Fibroblast of villous mesenchyme (primary cell): Measurements from ENCODE around the gene GPR50. TPM values are rescaled to one million over a fixed set of nuclear protein-coding genes. Genes with fewer than 3 reads are reported as not detected.

ENCODE experiments used
- DNase-seq: peaks from one replicate; pipeline ENCODE4 v3.0.0-alpha.2; 2010; ENCODE audit warnings: low read depth
- H3K4me3 ChIP-seq: 2 replicates; pipeline ENCODE4 v1.5.1; 2011; ENCODE audit warnings: low read depth, mild to moderate bottlenecking, low read length
- total RNA-seq: library from RNA; depleted of rRNA; stranded (reverse); fragments of >200 nt; gene quantifications from 2 replicates; pipeline ENCODE4 v1.2.3, GENCODE V29; 2012
- TF ChIP-seq, protein P1 (sequence below): IDR thresholded peaks from 2 replicates; pipeline ENCODE4 v1.5.1; 2012; ENCODE audit warnings: low read depth, mild to moderate bottlenecking, low read length; ENCODE audit not compliant: insufficient read depth

The GPR50 gene
- total RNA-seq, 1 donor = not detected

DNA sequence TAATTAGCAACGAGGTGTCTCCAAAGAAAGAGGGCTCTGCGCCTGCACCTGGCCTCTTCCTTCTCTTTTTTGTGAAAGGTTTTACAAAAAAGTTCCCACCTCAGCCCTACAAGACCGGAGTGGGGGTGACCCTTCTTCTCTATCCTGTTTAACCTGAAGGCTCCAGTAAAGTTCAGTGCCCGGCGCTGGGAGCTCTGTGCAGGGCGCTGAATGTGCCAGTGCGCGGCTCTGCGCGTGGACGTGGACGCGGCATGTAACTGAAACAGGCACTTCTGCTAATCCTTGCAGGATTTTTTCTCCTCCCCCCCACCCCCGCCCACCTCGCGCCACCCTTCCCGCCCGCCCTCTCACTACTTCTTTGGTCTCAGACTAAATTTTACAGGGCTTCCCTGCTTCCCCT, 2.4 kb downstream of the GPR50 start:
- H3K4me3 ChIP-seq = no peak overlapping the region
- TF ChIP-seq, protein P1, sequence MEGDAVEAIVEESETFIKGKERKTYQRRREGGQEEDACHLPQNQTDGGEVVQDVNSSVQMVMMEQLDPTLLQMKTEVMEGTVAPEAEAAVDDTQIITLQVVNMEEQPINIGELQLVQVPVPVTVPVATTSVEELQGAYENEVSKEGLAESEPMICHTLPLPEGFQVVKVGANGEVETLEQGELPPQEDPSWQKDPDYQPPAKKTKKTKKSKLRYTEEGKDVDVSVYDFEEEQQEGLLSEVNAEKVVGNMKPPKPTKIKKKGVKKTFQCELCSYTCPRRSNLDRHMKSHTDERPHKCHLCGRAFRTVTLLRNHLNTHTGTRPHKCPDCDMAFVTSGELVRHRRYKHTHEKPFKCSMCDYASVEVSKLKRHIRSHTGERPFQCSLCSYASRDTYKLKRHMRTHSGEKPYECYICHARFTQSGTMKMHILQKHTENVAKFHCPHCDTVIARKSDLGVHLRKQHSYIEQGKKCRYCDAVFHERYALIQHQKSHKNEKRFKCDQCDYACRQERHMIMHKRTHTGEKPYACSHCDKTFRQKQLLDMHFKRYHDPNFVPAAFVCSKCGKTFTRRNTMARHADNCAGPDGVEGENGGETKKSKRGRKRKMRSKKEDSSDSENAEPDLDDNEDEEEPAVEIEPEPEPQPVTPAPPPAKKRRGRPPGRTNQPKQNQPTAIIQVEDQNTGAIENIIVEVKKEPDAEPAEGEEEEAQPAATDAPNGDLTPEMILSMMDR = no peak
- no peak for DNase-seq

DNA sequence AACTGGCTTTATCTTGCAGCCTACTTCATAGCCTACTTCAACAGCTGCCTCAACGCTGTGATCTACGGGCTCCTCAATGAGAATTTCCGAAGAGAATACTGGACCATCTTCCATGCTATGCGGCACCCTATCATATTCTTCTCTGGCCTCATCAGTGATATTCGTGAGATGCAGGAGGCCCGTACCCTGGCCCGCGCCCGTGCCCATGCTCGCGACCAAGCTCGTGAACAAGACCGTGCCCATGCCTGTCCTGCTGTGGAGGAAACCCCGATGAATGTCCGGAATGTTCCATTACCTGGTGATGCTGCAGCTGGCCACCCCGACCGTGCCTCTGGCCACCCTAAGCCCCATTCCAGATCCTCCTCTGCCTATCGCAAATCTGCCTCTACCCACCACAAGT, 4.0 kb downstream of the GPR50 start:
- TF ChIP-seq, protein P1 = no peak
- no peak for DNase-seq
- H3K4me3 ChIP-seq = no peak overlapping the region

DNA sequence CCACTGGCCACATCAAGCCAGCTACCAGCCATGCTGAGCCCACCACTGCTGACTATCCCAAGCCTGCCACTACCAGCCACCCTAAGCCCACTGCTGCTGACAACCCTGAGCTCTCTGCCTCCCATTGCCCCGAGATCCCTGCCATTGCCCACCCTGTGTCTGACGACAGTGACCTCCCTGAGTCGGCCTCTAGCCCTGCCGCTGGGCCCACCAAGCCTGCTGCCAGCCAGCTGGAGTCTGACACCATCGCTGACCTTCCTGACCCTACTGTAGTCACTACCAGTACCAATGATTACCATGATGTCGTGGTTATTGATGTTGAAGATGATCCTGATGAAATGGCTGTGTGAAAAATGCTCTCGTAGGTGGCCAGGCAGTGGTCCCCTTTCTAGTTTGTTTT, 4.7 kb downstream of the GPR50 start:
- TF ChIP-seq, protein P1 = no peak
- DNase-seq = no peak
- no peak overlapping the region for H3K4me3 ChIP-seq

DNA sequence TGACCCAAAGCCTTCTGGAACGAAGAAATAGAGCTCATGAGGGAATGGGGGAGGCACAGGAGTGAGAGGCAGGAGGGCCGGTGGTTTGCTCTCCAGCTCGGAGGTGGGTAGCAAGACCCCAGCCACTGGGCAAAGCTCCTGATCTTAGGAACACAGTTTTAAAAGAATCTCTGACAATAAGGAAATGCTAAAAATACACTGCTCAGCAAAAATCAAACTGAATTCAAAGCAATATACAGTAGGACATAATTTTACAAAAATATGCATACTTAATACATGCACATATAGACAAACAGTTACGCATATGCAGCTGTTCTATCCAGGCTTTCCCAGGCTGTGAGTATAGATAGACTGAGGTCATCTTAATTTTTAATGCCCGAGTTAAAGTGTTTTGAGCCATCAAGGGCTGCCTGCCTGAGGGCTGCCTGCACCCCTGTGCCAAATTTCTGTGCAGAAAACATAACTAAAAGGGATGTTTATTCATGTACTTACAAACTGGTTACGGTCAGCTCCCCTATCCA, 6.9 kb downstream of the GPR50 start:
- DNase-seq = no peak
- H3K4me3 ChIP-seq = no peak overlapping the region
- TF ChIP-seq, protein P1 = no peak

DNA sequence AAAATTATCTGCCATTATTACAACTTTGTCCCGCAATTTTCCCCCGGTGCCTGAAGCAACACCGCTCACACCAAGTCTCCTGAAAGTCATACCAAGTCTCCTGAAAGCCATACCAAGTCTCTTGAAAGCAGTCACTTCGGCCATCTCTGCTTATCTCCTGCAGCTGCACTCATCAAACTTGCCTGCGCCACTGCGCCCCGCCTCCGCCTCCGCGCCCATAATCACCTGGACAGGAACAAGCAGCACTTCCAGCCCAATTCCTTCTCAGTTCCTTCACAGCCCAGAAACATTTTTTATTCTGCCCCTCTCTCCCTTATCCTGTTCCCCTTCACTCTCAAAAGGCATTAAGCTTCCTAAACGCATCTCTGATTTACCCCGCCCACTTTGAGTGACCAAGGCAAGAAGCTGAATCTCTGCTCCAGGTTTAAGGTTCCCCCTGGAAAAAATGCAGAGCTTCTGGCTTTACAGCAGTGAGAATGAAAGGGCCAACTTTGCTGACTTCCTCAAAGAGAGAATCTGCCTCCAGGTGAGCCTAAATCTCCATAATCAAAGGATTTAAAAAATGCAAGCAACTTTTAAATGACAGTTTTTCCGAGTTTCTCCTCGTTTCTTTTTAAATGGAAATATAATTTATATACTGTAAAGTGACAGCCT, 7.7 kb downstream of the GPR50 start:
- TF ChIP-seq, protein P1 = no peak
- H3K4me3 ChIP-seq = no peak overlapping the region
- no peak for DNase-seq

DNA sequence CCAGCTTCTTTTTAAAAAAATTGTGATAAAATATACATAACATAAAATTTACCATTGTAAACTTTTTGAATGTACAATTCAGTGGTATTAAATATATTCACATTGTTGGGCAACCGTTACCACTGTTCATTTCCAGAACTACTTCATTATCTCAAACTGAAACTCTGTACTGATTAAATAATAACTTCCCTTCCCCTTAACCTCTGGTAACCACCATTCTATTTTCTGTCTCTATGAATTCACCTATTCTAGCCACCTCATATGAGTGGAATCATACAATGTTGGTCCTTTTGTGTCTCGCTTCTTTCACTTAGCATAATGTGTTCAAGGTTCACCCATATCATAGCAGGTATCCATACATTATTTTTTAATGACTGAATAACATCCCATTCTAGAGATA, 8.3 kb downstream of the GPR50 start:
- no peak for DNase-seq
- no peak overlapping the region for H3K4me3 ChIP-seq
- TF ChIP-seq, protein P1 = no peak

DNA sequence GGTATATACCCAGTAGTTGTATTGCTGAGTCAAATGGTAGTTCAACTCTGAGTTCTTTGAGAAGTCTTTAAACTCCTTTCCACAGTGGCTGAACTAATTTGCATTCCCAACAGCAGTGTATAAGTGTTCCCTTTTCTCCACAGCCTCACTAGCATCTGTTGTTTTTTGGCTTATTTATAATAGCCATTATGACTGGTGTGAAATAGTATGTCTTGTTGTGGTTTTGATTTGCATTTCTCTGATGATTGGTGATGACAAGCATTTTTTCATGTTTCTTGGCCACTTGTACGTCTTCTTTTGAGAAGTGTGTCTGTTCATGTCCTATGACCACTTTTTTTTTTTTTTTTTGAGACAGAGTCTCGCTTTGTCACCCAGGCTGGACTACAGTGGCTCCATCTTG, 30.5 kb downstream of the GPR50 start:
- no peak for DNase-seq
- no peak overlapping the region for H3K4me3 ChIP-seq
- TF ChIP-seq, protein P1 = no peak
